HG02884 (cell line): ENCODE data around the gene C7orf33.

ENCODE experiments used
- ATAC-seq: cut with Tn5 transposase; IDR thresholded peaks from one replicate; pipeline ENCODE4 v1.9.1; 2021; ENCODE audit warnings: mild to moderate bottlenecking, moderate library complexity; ENCODE audit not compliant: unreplicated experiment

The C7orf33 gene

DNA sequence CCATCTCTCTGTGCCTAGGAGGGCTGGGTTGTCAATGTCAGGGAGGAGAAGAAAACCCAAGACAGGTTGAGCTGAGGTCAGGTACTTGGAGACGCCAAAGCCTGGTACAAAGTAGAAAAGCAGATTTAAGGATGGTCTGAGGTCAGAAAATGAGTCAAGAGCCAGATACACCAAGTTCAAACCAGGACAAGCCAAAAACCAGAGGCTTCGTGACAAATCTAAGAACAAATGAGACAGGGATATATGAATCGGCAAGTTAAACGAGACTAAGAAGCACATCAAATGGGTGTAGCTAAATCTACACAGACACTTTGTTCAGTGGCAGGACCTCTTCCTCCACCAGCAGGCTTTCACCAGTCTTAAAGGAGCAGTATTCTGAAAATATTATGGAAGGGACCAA lies 34.2 kb downstream of the C7orf33 start:
- ATAC-seq: no peak

DNA sequence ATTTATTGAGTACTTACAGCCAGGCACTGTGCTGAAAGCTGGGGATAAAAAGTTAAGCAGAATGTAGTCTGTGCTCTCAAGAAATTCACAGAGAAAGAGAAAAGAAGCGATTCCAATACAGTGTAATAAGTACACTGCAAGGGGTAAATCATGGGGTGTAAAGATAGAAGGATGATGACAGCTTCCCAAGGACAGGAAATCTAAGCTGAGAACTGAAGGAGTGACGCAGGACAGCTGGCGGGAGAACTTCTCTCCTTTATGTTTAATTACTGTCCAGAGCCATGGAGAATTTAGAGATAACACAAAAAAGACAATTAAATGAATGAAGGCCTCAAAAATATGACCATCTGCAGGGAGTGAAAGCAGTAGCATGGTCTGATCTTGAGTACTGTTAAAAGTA lies 34.8 kb downstream of the C7orf33 start:
- ATAC-seq: no peak

DNA sequence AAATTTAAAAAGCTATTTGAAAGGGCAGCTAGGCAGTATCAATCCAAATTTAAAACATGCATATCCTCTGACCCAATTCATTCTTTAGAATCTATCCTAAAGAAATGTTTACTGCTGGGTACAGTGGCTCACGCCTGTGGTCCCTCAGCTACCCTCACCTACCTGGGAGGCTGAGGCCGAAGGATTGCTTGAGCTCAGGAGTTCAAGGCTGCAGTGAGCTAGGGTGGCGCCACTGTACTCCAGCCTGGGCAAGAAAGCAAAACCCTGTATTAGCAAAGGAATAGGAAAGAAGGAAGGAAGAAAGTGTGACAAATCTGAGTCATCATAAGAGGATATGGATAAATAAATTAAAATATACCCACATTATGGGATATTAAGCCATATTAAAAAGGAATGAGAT lies 36.3 kb downstream of the C7orf33 start:
- no peak for ATAC-seq

DNA sequence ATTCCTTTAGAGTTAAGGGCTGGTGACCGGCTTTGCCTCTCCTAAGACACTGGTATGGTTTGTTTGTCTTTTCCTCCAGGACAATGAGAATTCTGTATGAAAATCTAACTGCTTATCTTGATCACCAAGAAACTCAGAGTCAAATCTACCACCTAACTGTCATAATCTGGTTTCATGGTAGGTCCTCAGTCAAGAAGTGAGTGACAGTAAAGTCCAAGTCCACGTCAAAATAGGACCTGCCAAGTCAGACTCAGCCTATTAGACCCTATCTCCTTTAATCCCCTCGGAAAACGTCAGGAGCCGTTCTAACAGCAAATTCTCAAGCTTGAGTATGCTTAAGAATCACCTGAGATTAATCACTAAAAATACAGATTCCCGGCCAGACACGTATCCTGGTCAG lies 37.4 kb downstream of the C7orf33 start:
- no peak for ATAC-seq

DNA sequence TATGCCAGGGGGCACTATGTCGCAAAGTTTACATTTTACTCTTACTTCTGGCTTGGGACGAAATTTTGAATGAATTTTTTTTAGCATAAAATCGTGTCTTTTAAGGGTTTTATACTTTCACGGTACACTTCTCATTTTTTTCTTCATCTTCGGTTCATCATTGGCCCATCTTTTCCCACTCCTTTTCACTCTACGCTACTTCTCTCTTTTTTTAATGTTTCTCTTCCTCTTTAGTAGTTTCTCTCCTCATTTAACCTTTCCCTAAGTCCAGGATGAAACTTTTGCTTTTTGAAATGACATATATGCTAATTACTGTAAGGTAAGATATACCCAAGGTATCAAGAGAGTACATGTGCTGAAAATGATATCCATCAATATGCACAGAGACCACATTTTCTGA lies 39.5 kb downstream of the C7orf33 start:
- no peak for ATAC-seq

DNA sequence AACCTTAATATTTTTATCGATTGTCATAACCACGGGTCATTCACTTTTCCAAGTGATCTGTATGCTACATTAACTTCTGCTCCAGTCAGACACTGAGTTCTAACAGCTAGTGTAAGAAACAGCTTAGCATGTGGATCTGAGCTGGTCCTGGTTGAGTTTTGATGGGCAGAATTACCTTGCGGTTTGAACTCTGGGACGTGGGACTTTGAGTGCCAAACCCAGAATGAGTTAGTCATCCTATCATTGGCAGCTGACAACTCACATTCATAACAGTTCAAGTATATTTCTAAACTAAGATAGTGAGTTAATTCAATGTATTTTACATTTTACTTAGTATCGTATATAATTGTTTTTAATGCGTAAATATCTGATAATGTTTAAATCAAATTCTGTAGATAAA lies 43.2 kb downstream of the C7orf33 start:
- ATAC-seq: no peak

DNA sequence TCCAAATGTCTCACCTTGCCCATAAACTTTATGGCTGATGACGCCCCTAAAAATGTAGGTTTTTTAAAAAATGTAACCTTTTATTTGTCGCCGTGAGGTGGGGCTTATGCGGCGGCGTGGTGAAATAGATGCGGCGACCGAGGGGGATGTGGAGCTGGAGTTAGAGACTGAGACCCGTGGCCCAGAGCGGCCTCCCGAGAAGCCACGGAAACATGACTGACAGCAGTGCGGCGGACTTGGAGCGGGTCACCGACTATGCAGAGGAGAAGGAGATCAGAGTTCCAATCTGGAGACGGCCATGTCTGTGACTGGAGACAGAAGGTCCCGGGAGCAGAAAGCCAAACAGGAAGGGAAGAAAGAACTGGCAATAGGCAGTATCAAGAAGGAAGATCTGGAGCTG lies 46.5 kb downstream of the C7orf33 start:
- ATAC-seq: no peak

DNA sequence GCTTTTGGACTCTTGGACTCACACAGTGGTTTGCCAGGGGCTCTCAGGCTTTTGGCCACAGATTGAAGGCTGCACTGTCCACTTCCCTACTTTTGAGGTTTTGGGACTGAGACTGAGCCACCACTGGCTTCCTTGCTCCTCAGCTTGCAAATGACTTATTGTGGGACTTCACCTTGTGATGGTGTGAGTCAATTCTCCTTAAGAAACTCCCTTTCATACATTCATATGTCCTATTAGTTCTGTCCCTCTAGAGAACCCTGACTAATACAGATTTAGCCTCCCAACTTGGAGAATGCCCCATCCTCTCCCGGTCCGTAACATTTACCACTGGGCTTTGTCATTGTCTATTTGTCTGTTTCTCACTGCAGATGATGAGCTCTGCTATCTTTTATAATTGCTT lies 55.3 kb downstream of the C7orf33 start:
- ATAC-seq: no peak

DNA sequence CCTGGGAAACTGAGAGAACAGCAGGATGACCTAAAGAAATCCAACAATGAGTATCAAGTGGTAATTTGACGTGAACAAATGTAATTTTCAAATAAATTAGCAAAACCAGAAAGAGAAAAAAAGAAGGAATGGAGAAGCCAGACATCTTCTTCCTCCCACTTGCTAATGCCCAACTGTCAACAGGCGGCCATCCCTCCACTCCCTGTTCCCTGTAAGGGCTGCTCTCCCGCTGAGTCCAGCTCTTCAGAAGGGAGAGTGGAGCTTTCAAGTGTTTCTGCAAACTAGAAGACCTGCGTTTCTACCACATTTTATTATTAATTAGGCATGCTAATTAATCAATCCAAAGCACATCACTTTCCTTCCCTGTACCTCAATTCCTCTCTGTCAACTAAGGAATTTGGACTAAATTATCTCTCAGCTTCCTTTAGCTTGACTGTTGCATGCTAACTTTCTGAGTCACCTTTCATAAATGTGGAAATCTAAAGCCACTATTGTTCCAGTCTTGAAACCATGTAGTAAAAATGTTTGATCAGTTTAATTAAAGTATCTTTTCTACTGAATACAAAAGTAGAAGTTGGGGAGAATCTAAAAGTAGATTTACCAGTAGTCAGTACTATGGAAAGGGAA lies 59.8 kb downstream of the C7orf33 start:
- no peak for ATAC-seq

DNA sequence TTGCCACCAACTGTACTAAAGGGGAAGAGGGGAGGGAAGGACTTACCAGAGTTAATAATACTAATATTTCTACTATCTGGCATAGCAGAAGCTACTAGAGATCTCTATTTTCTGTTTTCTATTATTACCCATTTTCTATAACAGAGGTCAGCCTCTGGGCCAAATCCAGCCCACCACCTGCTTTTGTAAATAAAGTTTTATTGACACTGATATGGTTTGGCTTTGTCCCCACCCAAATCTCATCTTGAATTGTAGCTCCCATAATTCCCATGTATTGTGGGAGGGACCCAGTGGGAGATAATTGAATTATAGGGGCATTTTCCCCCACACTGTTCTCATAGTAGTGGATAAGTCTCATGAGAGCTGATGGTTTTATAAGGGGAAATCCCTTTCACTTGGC lies 62.2 kb downstream of the C7orf33 start:
- ATAC-seq: no peak

DNA sequence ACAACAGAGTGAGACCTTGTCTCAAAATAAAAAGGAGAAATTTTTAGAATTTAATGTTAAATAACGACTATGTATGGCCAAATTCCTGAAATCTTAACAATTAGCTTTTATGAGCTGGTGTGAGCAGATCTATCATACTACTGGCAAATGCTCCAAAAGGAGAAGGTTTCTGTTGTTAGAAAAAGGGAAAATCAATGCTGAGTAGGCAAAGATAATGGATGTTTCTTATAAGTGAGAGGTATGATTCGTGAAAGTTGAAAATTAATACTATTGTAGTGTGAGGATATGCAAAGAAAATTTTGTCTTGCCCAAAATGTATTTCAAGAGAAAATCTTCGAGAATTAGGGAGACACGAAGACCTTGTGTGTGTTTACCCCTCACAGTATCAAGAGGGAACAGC lies 67.4 kb downstream of the C7orf33 start:
- no peak for ATAC-seq

DNA sequence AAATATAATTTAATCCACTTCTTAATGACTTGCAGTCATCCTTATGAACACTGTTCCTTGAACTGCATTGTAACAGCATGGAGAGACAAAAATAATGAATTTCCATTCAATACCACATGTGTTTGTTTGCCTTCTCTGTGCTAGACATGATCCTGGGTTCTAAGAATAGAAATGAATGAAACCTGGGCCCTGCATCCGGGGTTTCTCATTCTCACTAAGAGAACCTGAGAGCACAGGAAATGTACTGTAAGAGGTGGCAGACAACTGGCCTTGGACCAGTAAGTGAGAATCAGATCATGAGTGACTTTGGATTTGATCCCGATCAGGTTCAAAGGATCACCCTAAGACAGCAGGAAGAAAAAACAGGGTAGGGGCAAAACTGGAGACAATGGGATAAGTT lies 70.9 kb downstream of the C7orf33 start:
- no peak for ATAC-seq

DNA sequence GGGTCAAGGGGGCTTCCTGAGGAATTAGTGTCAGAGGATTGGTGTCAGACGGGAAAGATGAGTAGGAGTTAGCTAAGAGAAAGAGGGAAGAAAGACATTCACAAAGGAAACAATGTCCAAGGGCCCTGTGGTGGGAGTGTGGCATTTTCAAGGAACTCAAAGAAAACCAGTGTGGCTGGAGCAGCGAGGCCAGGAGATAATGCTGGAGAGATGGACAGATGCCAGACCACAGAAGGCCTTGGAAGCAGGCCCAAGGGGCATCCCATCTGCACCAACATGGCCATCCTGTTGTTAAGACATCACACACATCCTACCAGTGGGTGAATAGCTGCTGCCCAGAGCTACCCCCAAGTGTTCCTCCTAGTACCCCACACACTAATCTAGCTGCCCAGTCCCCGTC lies 72.1 kb downstream of the C7orf33 start:
- ATAC-seq: no peak

DNA sequence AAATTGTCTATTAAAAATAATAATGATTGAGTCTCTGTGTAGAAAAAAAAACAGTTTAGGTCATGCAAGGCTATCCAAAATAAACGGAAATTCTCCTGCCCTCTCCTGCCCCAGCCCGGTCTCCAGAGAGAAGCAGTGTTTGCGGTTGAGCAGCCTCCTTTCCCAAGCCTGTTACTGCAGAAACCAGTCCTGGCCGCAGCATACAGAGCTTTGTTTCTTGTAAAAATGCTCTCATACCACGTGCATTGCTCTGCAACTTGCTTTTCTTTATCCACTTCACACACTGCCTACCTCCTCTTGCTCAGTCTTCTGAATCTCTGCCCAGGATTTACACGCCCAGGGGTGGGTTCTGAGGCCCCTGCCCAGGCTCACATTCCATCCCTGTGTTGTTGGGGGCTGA lies 73.8 kb downstream of the C7orf33 start:
- ATAC-seq: no peak

DNA sequence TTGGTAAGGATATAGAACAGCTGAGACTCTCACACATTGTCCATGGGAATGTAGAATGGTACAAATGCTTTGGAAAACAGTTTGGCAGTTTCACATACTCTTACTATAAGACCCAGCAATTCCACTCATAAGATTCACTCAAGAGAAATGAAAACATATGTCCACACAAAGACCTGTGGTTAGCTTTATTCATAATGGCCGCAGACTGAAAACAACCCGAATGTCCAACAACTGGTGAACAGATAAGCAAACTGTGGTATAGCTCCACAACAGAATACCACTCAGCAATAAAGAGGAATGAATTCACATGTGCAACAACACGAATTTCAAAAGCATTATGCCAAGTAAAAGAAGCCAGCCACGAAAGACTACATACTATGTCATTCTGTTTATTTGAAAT lies 74.7 kb downstream of the C7orf33 start:
- no peak for ATAC-seq
